GM18951 (cell line): ENCODE measurements around the gene NMBR.
"Not testable (repeated sequence)": the region's sequence is repeated elsewhere in the genome, so short reads cannot be mapped to it uniquely, and the experiment has no call there.

Experiments used
- POLR2A ChIP-seq: IDR thresholded peaks from 4 replicates; pipeline ENCODE4 v1.6.1; 2011; ENCODE audit warnings: mild to moderate bottlenecking; ENCODE audit not compliant: insufficient read length, insufficient read depth; ENCODE audit errors: extremely low read depth
- in situ Hi-C: fragments of 300-500 bp; cut with MboI; formaldehyde crosslinking; loops from one replicate; pipeline ENCODE4 v1.12.0; 2022; ENCODE audit warnings: low sequenced_read_pairs, mixed read lengths, inconsistent platforms; ENCODE audit not compliant: unreplicated experiment

Gene NMBR

GRCh38 chr6:142118925-142119324 is 28.0 kb downstream of the NMBR start:
- in situ Hi-C loops, result loop anchor here (25.0 kb wide), 1 partner anchor 432 kb away; no protein-coding TSS in a partner anchor
- TF ChIP-seq POLR2A, result no peak

DNA sequence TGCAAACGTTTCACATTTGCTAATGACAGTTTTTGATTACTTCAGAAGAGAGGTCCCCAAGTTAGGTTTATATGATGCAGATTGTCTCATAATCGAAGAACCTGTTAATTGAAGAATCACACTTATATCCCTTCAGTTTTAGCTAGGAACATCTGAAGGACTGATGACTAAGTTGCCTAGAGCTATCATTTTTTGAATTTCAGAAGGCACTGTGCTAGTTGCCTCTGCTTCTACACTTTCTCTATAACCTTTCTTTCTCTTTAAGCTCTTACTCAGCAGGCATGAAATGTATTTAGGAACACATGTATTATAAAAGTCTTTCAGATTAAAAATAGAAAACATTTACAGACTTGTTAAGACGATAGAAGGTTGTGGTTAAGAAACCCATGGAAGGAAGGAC is 28.6 kb downstream of the NMBR start:
- TF ChIP-seq POLR2A, result no peak
- in situ Hi-C loops, result loop anchor here (25.0 kb wide), 1 partner anchor 431 kb away; no protein-coding TSS in a partner anchor

DNA sequence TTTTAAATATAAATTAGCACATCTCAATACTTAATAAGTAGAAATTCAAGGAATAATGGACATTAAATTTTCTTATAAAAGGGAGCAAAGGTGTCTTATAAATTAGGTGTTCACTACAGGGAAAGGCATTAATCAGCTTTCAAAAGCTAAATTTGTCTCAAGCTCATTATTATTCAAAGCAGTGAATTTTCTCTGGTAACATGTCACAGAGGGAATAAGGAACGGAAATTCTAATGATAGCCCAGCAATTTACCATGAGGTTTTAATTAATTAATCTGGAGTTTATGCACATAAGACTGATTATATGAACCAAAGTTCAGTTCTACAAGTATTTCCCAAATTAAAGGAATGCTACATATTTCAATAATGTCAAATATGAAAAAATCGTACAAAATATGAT is 29.6 kb downstream of the NMBR start:
- no peak for TF ChIP-seq POLR2A
- in situ Hi-C loops, result loop anchor here (25.0 kb wide), 1 partner anchor 430 kb away; no protein-coding TSS in a partner anchor

GRCh38 chr6:142112451-142113061 is 34.4 kb downstream of the NMBR start:
- in situ Hi-C loops, result loop anchor here (25.0 kb wide), 1 partner anchor 425 kb away; no protein-coding TSS in a partner anchor

DNA sequence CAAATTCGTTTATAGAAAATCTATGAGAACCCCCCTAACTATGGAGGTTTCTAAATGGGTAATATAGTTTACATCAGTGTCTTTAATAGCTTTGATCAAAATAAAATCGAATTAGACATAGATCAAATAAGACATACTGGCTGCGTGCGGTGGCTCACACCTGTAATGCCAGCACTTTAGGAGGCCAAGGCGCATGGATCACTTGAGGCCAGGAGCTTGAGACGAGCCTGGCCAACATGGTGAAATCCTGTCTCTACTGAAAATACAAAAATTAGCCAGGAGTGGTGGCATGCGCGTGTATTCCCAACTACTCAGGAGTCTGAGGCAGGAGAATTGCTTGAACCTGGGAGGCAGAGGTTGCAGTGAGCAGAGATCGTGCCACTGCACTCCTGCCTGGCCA is 36.1 kb downstream of the NMBR start:
- in situ Hi-C loops, result loop anchor here (25.0 kb wide), 1 partner anchor 424 kb away; no protein-coding TSS in a partner anchor

More at GRCh38 chr6:142112451-142113061, 34.4 kb downstream of the NMBR start:
- no peak for TF ChIP-seq POLR2A

DNA sequence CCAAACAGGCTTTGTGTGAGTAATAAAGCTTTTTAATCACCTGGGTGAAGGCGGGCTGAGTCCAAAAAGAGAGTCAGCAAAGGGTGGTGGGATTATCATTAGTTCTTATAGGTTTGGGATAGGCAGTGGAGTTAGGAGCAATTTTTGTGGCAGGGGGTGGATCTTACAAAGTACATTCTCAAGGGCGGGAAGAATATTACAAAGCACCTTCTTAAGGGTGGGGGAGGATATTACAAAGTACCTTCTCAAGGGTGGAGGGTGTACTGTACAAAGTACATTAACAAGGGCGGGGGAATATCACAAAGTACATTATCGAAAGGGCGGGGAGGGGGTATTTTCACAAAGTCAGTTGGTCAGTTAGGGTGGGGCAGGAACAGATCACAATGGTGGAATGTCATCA is 42.1 kb downstream of the NMBR start:
- in situ Hi-C loops, result loop anchor here (25.0 kb wide), 1 partner anchor 418 kb away; no protein-coding TSS in a partner anchor

DNA sequence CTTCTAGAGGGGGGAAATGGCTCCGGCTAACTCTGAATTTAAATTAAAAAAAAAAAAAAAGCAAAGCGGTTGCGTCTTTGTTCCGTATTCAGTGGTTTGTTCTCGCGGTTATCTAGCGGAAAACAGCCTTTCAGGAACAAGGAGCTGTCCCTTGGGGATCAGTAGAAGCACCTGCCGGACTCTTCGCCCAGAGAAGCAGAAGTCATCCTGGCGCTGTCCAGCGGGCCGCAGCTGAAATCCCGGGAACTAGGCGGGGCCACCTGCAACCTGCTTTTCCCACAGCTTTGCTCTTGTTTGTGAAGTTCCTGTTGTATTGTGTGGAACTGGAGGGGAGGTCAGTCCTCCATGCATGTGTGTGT is 58.1 kb downstream of the NMBR start:
- no peak for TF ChIP-seq POLR2A
- in situ Hi-C loops, result no loop called here

DNA sequence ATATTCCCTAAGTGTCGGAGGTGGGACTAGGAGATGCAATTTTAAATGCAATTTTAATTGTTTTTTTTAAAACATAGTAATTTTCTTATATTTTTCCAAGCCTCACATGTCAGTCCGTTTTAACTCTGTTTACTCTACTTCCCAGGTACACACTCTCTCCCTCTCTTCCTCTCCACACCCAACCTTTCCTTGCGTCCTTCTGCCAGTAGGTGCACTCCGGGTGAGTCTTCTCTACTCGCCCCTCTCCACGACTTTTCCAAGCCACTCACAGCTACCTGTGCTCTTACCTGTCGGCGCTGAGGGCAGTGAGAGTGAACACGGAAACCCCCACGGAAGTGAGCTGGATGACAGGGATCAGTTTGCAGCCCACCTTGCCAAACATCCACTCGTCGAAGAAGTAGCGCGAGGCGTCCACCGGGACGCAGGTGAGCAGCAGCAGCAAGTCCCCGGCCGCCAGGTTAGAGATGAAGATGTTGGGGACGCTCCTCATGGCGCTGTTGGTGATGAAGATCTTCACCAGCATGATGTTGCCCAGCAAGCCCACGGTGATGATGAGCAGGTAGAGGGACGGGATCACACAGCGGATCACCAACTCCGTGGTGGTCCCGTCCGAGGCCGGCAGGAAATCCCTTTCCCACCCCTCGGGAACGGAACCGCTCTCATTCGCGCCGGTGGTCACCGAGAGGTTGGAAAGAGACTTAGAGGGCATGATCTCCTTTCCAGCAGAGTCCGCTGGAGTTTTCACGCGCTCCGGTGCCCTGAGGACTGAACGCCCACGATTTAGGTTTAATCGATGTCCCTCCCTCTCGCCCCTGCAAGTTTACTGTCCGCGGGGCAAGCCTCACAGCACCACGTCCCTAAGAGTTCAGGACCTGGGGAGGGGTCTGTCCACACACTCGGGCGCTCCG is 58.7 kb downstream of the NMBR start:
- in situ Hi-C loops, result no loop called here

GRCh38 chr6:142079130-142079529 is 67.8 kb downstream of the NMBR start:
- in situ Hi-C loops, result no loop called here
- TF ChIP-seq POLR2A, result no peak

More for the DNA sequence above, 58.7 kb downstream of the NMBR start:
- TF ChIP-seq POLR2A, result no peak

GRCh38 chr6:142075516-142076101 is 71.3 kb downstream of the NMBR start:
- in situ Hi-C loops, result no loop called here
- TF ChIP-seq POLR2A, result no peak

GRCh38 chr6:142074516-142074915 is 72.4 kb downstream of the NMBR start:
- in situ Hi-C loops, result no loop called here
- TF ChIP-seq POLR2A, result no peak

GRCh38 chr6:142071981-142072380 is 74.9 kb downstream of the NMBR start:
- no peak for TF ChIP-seq POLR2A

DNA sequence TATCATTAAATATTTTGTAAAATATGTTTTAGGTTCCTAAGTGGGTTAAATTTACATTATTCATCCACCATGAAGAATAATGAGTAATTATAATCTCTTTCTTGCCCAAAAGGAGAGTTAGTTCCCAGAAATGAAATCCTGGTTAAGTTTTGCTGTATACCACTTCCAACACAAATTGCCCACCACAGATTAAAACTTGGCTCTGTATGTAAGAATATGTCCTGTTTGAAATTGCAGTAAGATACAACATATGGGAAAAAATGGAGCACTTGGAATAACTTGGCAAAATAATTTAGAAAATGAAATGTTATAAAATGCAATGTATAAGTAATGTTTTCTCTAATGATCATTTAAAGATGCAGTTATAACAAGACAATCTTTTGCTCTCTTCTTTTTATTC is 78.5 kb downstream of the NMBR start:
- TF ChIP-seq POLR2A, result no peak
- in situ Hi-C loops, result no loop called here

More at GRCh38 chr6:142071981-142072380, 74.9 kb downstream of the NMBR start:
- in situ Hi-C loops, result no loop called here

DNA sequence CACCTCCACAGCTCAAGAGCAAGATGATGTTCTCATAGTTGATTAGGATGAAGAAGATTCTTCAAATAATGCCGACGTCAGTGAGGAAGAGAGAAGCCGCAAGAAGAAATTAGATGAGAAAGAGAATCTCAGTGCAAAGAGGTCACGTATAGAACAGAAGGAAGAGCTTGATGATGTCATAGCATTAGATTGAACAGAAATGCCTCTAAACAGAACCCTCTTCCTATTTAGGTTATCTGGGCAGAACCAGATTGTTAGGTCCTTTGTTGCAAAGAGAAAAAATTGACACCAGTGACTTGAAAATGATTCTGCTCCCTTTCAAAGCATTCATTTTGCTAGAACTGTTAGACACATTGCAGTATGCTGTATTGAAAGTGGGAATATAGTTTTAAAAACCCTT is 84.1 kb downstream of the NMBR start:
- in situ Hi-C loops, result not testable (repeated sequence)
